NCI-H510A treated with DMSO at 0.1 percent for 48 hours (cell line): Measurements from ENCODE around the gene KRT76.

ENCODE experiments used
- DNase-seq: peaks from one replicate; lab custom pipeline; 2025; lab: John Stamatoyannopoulos, UW

Gene KRT76

GRCh38 chr12:52730383-52730782, 46.8 kb downstream of the KRT76 start:
- DNase-seq, result no peak

GRCh38 chr12:52729147-52729546, 48.0 kb downstream of the KRT76 start:
- DNase-seq, result no peak

GRCh38 chr12:52728374-52728773, 48.8 kb downstream of the KRT76 start:
- DNase-seq, result no peak

- no peak for DNase-seq
Observed at GRCh38 chr12:52727037-52727436, 50.1 kb downstream of the KRT76 start.

- DNase-seq, result no peak
Observed at GRCh38 chr12:52726451-52726850, 50.7 kb downstream of the KRT76 start.

GRCh38 chr12:52724384-52724783, 52.8 kb downstream of the KRT76 start:
- DNase-seq, result no peak

GRCh38 chr12:52722680-52723079, 54.5 kb downstream of the KRT76 start:
- DNase-seq, result no peak

GRCh38 chr12:52721838-52722470, 55.2 kb downstream of the KRT76 start:
- DNase-seq, result no peak

GRCh38 chr12:52720365-52720886, 56.7 kb downstream of the KRT76 start:
- no peak for DNase-seq
